Astrocyte (in vitro differentiated cells and primary cell): ENCODE measurements around the gene SNAPC3. TPM values are rescaled to one million over a fixed set of nuclear protein-coding genes. Genes with fewer than 3 reads are reported as not detected.
A peak's percentile ranks its signal among the peaks of the same experiment; 100 is the strongest.

Experiments
- DNase-seq: peaks from one replicate; pipeline ENCODE4 v3.0.0-alpha.2; 2010; ENCODE audit warnings: low read depth
- FAIRE-seq: peaks from 2 replicates; lab custom pipeline; 2011; peaks lifted over from hg19 to GRCh38; lab: Jason Lieb, UNC
- H2AFZ ChIP-seq: 2 replicates; pipeline ENCODE4 v1.6.0; 2012; ENCODE audit warnings: low read depth, low read length, inconsistent platforms
- H3K27ac ChIP-seq: 2 replicates; pipeline ENCODE4 v1.5.1; 2011; ENCODE audit warnings: low read depth, low read length, inconsistent platforms
- H3K27me3 ChIP-seq: 2 replicates; pipeline ENCODE4 v1.6.0; 2011; ENCODE audit warnings: low read length, inconsistent platforms; ENCODE audit not compliant: insufficient read depth
- H3K36me3 ChIP-seq: 2 replicates; pipeline ENCODE4 v1.5.1; 2011; ENCODE audit warnings: low read length, inconsistent platforms; ENCODE audit not compliant: insufficient read depth
- H3K4me1 ChIP-seq: 2 replicates; pipeline ENCODE4 v1.5.1; 2011; ENCODE audit warnings: low read length, inconsistent platforms; ENCODE audit not compliant: insufficient read depth
- H3K4me2 ChIP-seq: 2 replicates; pipeline ENCODE4 v1.6.0; 2012; ENCODE audit warnings: low read length, inconsistent platforms
- H3K4me3 ChIP-seq: 2 replicates; pipeline ENCODE4 v1.5.1; 2011; ENCODE audit warnings: low read depth, mild to moderate bottlenecking, low read length, inconsistent platforms; ENCODE audit not compliant: insufficient read depth
- H3K79me2 ChIP-seq: 2 replicates; pipeline ENCODE4 v1.6.0; 2012; ENCODE audit warnings: mild to moderate bottlenecking, low read length, inconsistent platforms; ENCODE audit not compliant: insufficient read depth
- H3K9ac ChIP-seq: 2 replicates; pipeline ENCODE4 v1.6.0; 2012; ENCODE audit warnings: mild to moderate bottlenecking, low read length, inconsistent platforms
- H3K9me3 ChIP-seq: 2 replicates; pipeline ENCODE4 v1.5.1; 2012; ENCODE audit warnings: low read depth, mild to moderate bottlenecking, low read length, inconsistent platforms; ENCODE audit not compliant: insufficient read depth
- H4K20me1 ChIP-seq: 2 replicates; pipeline ENCODE4 v1.6.0; 2012; ENCODE audit warnings: low read length, inconsistent platforms; ENCODE audit not compliant: insufficient read depth
- H3K27ac Mint-ChIP-seq: one replicate; pipeline ENCODE4 v1.8.0; 2021; ENCODE audit warnings: mild to moderate bottlenecking, mixed read lengths; ENCODE audit not compliant: unreplicated experiment
- H3K27me3 Mint-ChIP-seq: one replicate; pipeline ENCODE4 v1.8.0; 2021; ENCODE audit warnings: low read depth, mixed read lengths; ENCODE audit not compliant: unreplicated experiment
- H3K36me3 Mint-ChIP-seq: one replicate; pipeline ENCODE4 v1.8.0; 2021; ENCODE audit warnings: low read depth, mixed read lengths; ENCODE audit not compliant: unreplicated experiment
- H3K4me1 Mint-ChIP-seq: one replicate; pipeline ENCODE4 v1.8.0; 2021; ENCODE audit warnings: low read depth, mixed read lengths; ENCODE audit not compliant: unreplicated experiment
- H3K4me3 Mint-ChIP-seq: one replicate; pipeline ENCODE4 v1.8.0; 2021; ENCODE audit warnings: mild to moderate bottlenecking, moderate library complexity, mixed read lengths; ENCODE audit not compliant: unreplicated experiment
- H3K9me3 Mint-ChIP-seq: one replicate; pipeline ENCODE4 v1.8.0; 2021; ENCODE audit warnings: mild to moderate bottlenecking, mixed read lengths; ENCODE audit not compliant: unreplicated experiment
- CTCF ChIP-seq: IDR thresholded peaks from 2 replicates; pipeline ENCODE4 v1.5.1; 2011; ENCODE audit warnings: low read depth, mild to moderate bottlenecking, inconsistent platforms, low read length, moderate library complexity; ENCODE audit not compliant: insufficient read depth
- EZH2 ChIP-seq: IDR thresholded peaks from 2 replicates; pipeline ENCODE4 v1.6.1; 2012; ENCODE audit warnings: mild to moderate bottlenecking, low read length, inconsistent platforms; ENCODE audit not compliant: insufficient read depth
- total RNA-seq: library from RNA; stranded (reverse); gene quantifications from 2 replicates; pipeline ENCODE4 v1.2.1, GENCODE V29; 2021

The SNAPC3 gene
- total RNA-seq, 1 donor from 2014 or later, result 40.3 TPM

- H3K79me2 ChIP-seq, result no peaks in the 10 kb centered on the region
- Mint-ChIP-seq H3K4me1 (peaks cover 5% of the 10 kb centered on the region), H3K27me3 (no peaks in the 10 kb centered on the region), H3K9me3 (no peaks in the 10 kb centered on the region), H3K27ac (no peak overlapping the region), H3K4me3 (no peak overlapping the region), H3K36me3 (peaks cover 6% of the 10 kb centered on the region)
- H3K9ac ChIP-seq, result no peak overlapping the region
- no peak overlapping the region for H3K27ac ChIP-seq
- no peaks in the 10 kb centered on the region for H3K9me3 ChIP-seq
- peaks cover 29% of the 10 kb centered on the region for H3K36me3 ChIP-seq
- FAIRE-seq (no peak), DNase-seq (peak; percentile 10)
- no peak overlapping the region for H3K4me3 ChIP-seq
- no peak overlapping the region for H3K4me2 ChIP-seq
- TF ChIP-seq CTCF (no peak), EZH2 (no peak)
- peaks cover 3% of the 10 kb centered on the region for H3K4me1 ChIP-seq
- H3K27me3 ChIP-seq, result no peaks in the 10 kb centered on the region
- H4K20me1 ChIP-seq, result no peaks in the 10 kb centered on the region
- no peak overlapping the region for H2AFZ ChIP-seq
Observed at GRCh38 chr9:15469406-15469805, 46.7 kb downstream of the SNAPC3 start.

GRCh38 chr9:15469862-15470261 lies 47.2 kb downstream of the SNAPC3 start:
- no peak overlapping the region for H3K27ac ChIP-seq
- H3K4me3 ChIP-seq, result no peak overlapping the region
- no peaks in the 10 kb centered on the region for H4K20me1 ChIP-seq
- H3K27me3 ChIP-seq, result no peaks in the 10 kb centered on the region
- no peaks in the 10 kb centered on the region for H3K79me2 ChIP-seq
- FAIRE-seq (no peak), DNase-seq (peak; percentile 23)
- no peak overlapping the region for H3K4me2 ChIP-seq
- no peak overlapping the region for H3K4me3 Mint-ChIP-seq
- H3K4me1 ChIP-seq, result peaks cover 3% of the 10 kb centered on the region
- H3K4me1 Mint-ChIP-seq, result peaks cover 5% of the 10 kb centered on the region
- no peaks in the 10 kb centered on the region for H3K9me3 Mint-ChIP-seq
- H2AFZ ChIP-seq, result no peak overlapping the region
- no peaks in the 10 kb centered on the region for H3K27me3 Mint-ChIP-seq
- H3K36me3 ChIP-seq, result peaks cover 27% of the 10 kb centered on the region
- H3K36me3 Mint-ChIP-seq, result peaks cover 6% of the 10 kb centered on the region
- H3K9ac ChIP-seq, result no peak overlapping the region
- no peak overlapping the region for H3K27ac Mint-ChIP-seq
- no peak for TF ChIP-seq EZH2
- no peak for TF ChIP-seq CTCF
- no peaks in the 10 kb centered on the region for H3K9me3 ChIP-seq

GRCh38 chr9:15475923-15476536 lies 53.4 kb downstream of the SNAPC3 start:
- no peak overlapping the region for H3K27ac ChIP-seq
- H3K27me3 ChIP-seq, result no peaks in the 10 kb centered on the region
- FAIRE-seq (no peak), DNase-seq (no peak)
- no peak overlapping the region for H2AFZ ChIP-seq
- H3K36me3 ChIP-seq, result peaks cover 13% of the 10 kb centered on the region
- H3K4me3 ChIP-seq, result no peak overlapping the region
- H3K4me2 ChIP-seq, result no peak overlapping the region
- H3K4me1 Mint-ChIP-seq, result peaks cover 3% of the 10 kb centered on the region
- H3K36me3 Mint-ChIP-seq, result no peaks in the 10 kb centered on the region
- H3K27ac Mint-ChIP-seq, result no peak overlapping the region
- H3K4me3 Mint-ChIP-seq, result no peak overlapping the region
- no peaks in the 10 kb centered on the region for H3K9me3 Mint-ChIP-seq
- H3K27me3 Mint-ChIP-seq, result no peaks in the 10 kb centered on the region
- no peak overlapping the region for H3K9ac ChIP-seq
- H3K9me3 ChIP-seq, result no peaks in the 10 kb centered on the region
- H3K79me2 ChIP-seq, result no peaks in the 10 kb centered on the region
- no peak for TF ChIP-seq CTCF
- no peaks in the 10 kb centered on the region for H4K20me1 ChIP-seq
- no peaks in the 10 kb centered on the region for H3K4me1 ChIP-seq
